GM23338 (cell line): ENCODE data around the gene DOCK2. TPM values are rescaled to one million over a fixed set of nuclear protein-coding genes. Genes with fewer than 3 reads are reported as not detected.

ENCODE experiments used
- ATAC-seq: fragments of 200-7000 bp; cut with Tn5 transposase; 3 replicates; pipeline ENCODE4 v1.9.1; 2020
- DNase-seq: peaks from one replicate; pipeline ENCODE4 v3.0.0-alpha.2; 2015; ENCODE audit warnings: low spot score
- H2AFZ ChIP-seq: fragments of 200-600 bp; sonication (generic); 2 replicates; pipeline ENCODE4 v1.8.0; 2016; ENCODE audit warnings: antibody characterized with exemption, mild to moderate bottlenecking, moderate library complexity
- H3F3A ChIP-seq: fragments of 200-600 bp; sonication (generic); replicated peaks from 2 replicates; pipeline ENCODE4 v1.8.0; 2017; ENCODE audit warnings: antibody characterized with exemption, mixed run types, low read depth
- H3K27ac ChIP-seq: fragments of 200-600 bp; sonication (generic); 2 replicates; pipeline ENCODE4 v1.6.1; 2016; ENCODE audit warnings: low read depth
- H3K27me3 ChIP-seq: fragments of 200-600 bp; sonication (generic); 2 replicates; pipeline ENCODE4 v1.8.0; 2016; ENCODE audit warnings: mild to moderate bottlenecking, mixed run types, moderate library complexity; ENCODE audit not compliant: insufficient read depth
- H3K36me3 ChIP-seq: fragments of 200-600 bp; sonication (generic); 2 replicates; pipeline ENCODE4 v1.8.0; 2016; ENCODE audit warnings: mild to moderate bottlenecking; ENCODE audit not compliant: insufficient read depth
- H3K4me1 ChIP-seq: fragments of 200-600 bp; sonication (generic); 2 replicates; pipeline ENCODE4 v1.8.0; 2016; ENCODE audit warnings: mild to moderate bottlenecking, moderate library complexity; ENCODE audit not compliant: insufficient read depth
- H3K4me2 ChIP-seq: fragments of 200-600 bp; sonication (generic); 2 replicates; pipeline ENCODE4 v1.7.1; 2017; ENCODE audit warnings: mixed run types
- H3K4me3 ChIP-seq: fragments of 200-600 bp; sonication (generic); 2 replicates; pipeline ENCODE4 v1.6.1; 2016; ENCODE audit warnings: mixed run types
- H3K79me2 ChIP-seq: fragments of 200-600 bp; sonication (generic); replicated peaks from 2 replicates; pipeline ENCODE4 v1.8.0; 2017; ENCODE audit warnings: mild to moderate bottlenecking; ENCODE audit not compliant: insufficient read depth
- H3K9me2 ChIP-seq: fragments of 200-600 bp; sonication (generic); 2 replicates; pipeline ENCODE4 v1.8.0; 2017; ENCODE audit not compliant: insufficient read depth
- H4K20me1 ChIP-seq: fragments of 200-600 bp; sonication (generic); replicated peaks from 2 replicates; pipeline ENCODE4 v1.8.0; 2017; ENCODE audit warnings: mild to moderate bottlenecking; ENCODE audit not compliant: insufficient read depth
- H3K27ac Mint-ChIP-seq: 2 replicates; pipeline ENCODE4 v1.8.0; 2020; ENCODE audit warnings: inconsistent platforms, mild to moderate bottlenecking, moderate library complexity, mixed read lengths
- H3K27me3 Mint-ChIP-seq: 3 replicates; pipeline ENCODE4 v1.8.0; 2022; ENCODE audit warnings: low read depth, mild to moderate bottlenecking, moderate library complexity, mixed read lengths, inconsistent platforms; ENCODE audit not compliant: insufficient read depth, poor library complexity
- H3K36me3 Mint-ChIP-seq: 3 replicates; pipeline ENCODE4 v1.8.0; 2021; ENCODE audit warnings: low read depth, mild to moderate bottlenecking, inconsistent platforms, moderate library complexity, mixed read lengths
- H3K4me1 Mint-ChIP-seq: 3 replicates; pipeline ENCODE4 v1.8.0; 2020; ENCODE audit warnings: mild to moderate bottlenecking, inconsistent platforms, mixed read lengths
- H3K4me3 Mint-ChIP-seq: 3 replicates; pipeline ENCODE4 v1.8.0; 2021; ENCODE audit warnings: moderate library complexity, mild to moderate bottlenecking, inconsistent platforms, mixed read lengths
- H3K9me3 Mint-ChIP-seq: 3 replicates; pipeline ENCODE4 v1.8.0; 2020; ENCODE audit warnings: moderate library complexity, mild to moderate bottlenecking, inconsistent platforms, mixed read lengths
- CREB1 ChIP-seq: fragments of 250-450 bp; sonication (Bioruptor Pico); IDR thresholded peaks from 2 replicates; pipeline ENCODE4 v1.5.0; 2020; ENCODE audit warnings: low read depth, mild to moderate bottlenecking, moderate library complexity
- EZH2 ChIP-seq: fragments of 200-600 bp; sonication (generic); IDR thresholded peaks from one replicate; pipeline ENCODE4 v1.8.0; 2017; ENCODE audit warnings: antibody characterized with exemption, mild to moderate bottlenecking, low read depth; ENCODE audit not compliant: unreplicated experiment
- EZH2phosphoT487 ChIP-seq: fragments of 200-600 bp; sonication (generic); IDR thresholded peaks from one replicate; pipeline ENCODE4 v1.8.1; 2018; ENCODE audit warnings: antibody characterized with exemption; ENCODE audit not compliant: unreplicated experiment
- JUNB ChIP-seq: IDR thresholded peaks from one replicate; pipeline ENCODE4 v1.6.1; 2016; ENCODE audit warnings: antibody characterized with exemption; ENCODE audit not compliant: unreplicated experiment
- NANOG ChIP-seq: IDR thresholded peaks from 2 replicates; pipeline ENCODE4 v1.6.1; 2016; ENCODE audit warnings: antibody characterized with exemption, borderline replicate concordance
- POLR2AphosphoS5 ChIP-seq: IDR thresholded peaks from 2 replicates; pipeline ENCODE4 v1.6.1; 2016; ENCODE audit warnings: antibody characterized with exemption, low read depth
- REST ChIP-seq: IDR thresholded peaks from one replicate; pipeline ENCODE4 v1.6.1; 2018; ENCODE audit warnings: antibody characterized with exemption; ENCODE audit not compliant: unreplicated experiment
- STAT1 ChIP-seq: IDR thresholded peaks from one replicate; pipeline ENCODE4 v1.6.1; 2016; ENCODE audit warnings: antibody characterized with exemption; ENCODE audit not compliant: unreplicated experiment
- ZNF114 ChIP-seq: fragments of 250-450 bp; sonication (Bioruptor Pico); IDR thresholded peaks from 2 replicates; pipeline ENCODE4 v1.5.0; 2020; ENCODE audit warnings: mild to moderate bottlenecking, moderate library complexity
- ZNF331 ChIP-seq: fragments of 250-450 bp; sonication (Bioruptor Pico); IDR thresholded peaks from 2 replicates; pipeline ENCODE4 v1.5.0; 2020; ENCODE audit warnings: low read depth, mild to moderate bottlenecking, moderate library complexity
- ZNF462 ChIP-seq: fragments of 250-450 bp; sonication (Bioruptor Pico); IDR thresholded peaks from 2 replicates; pipeline ENCODE4 v1.5.0; 2020; ENCODE audit warnings: mild to moderate bottlenecking, moderate library complexity
- polyA plus RNA-seq: library from polyadenylated mRNA; unstranded; fragments of >200 nt; fragmentation: Nextera tagmentation; extraction: Ambion mirVana; gene quantifications from 2 replicates; pipeline ENCODE4 v1.2.1, GENCODE V29; 2016
- total RNA-seq: library from RNA; depleted of rRNA; stranded (reverse); fragments of >200 nt; shearing (Covaris generic); gene quantifications from 2 replicates; pipeline ENCODE4 v1.2.3, GENCODE V29; 2014

Gene DOCK2
- total and polyA plus RNA-seq, 2 experiments from 2014 or later: 3.7 to 9.4 TPM

GRCh38 chr5:170010595-170010994, 373.5 kb downstream of the DOCK2 start:
- H4K20me1 ChIP-seq: no peaks in the 10 kb centered on the region
- Mint-ChIP-seq H3K27ac (no peak overlapping the region), H3K4me1 (peaks cover 7% of the 10 kb centered on the region; the same call in 1 of the 3 replicates), H3K9me3 (peaks cover 7% of the 10 kb centered on the region; the same call in 1 of the 3 replicates), H3K27me3 (peaks cover 7% of the 10 kb centered on the region), H3K36me3 (no peaks in the 10 kb centered on the region; the same call in 2 of the 3 replicates), H3K4me3 (no peak overlapping the region)
- H3K4me1 ChIP-seq: no peaks in the 10 kb centered on the region
- no peak for DNase-seq
- TF ChIP-seq ZNF114 (no peak), NANOG (no peak), STAT1 (no peak), JUNB (no peak), POLR2AphosphoS5 (no peak), ZNF331 (no peak), ZNF462 (CRISPR knock-in tag) (no peak), REST (no peak), EZH2 (no peak), EZH2phosphoT487 (no peak), CREB1 (CRISPR knock-in tag) (no peak)
- no peak overlapping the region for H2AFZ ChIP-seq
- H3K4me2 ChIP-seq: no peak overlapping the region
- no peaks in the 10 kb centered on the region for H3K79me2 ChIP-seq
- ATAC-seq: no peak
- no peak overlapping the region for H3K4me3 ChIP-seq
- H3K27me3 ChIP-seq: no peaks in the 10 kb centered on the region
- no peaks in the 10 kb centered on the region for H3K36me3 ChIP-seq
- no peaks in the 10 kb centered on the region for H3F3A ChIP-seq
- H3K9me2 ChIP-seq: no peaks in the 10 kb centered on the region
- no peak overlapping the region for H3K27ac ChIP-seq
